GM19239 (cell line): ENCODE measurements around the gene TSPAN18.

Experiments used
- DNase-seq: peaks from one replicate; pipeline ENCODE4 v3.0.0; 2011; ENCODE audit warnings: low spot score; ENCODE audit not compliant: insufficient read length
- FAIRE-seq: peaks from 2 replicates; lab custom pipeline; 2011; peaks lifted over from hg19 to GRCh38; lab: Jason Lieb, UNC

TSPAN18 gene

GRCh38 chr11:44774731-44775130 lies 48.0 kb downstream of the TSPAN18 start:
- FAIRE-seq (no peak), DNase-seq (no peak)

- peak; percentile 40 for DNase-seq
- no peak for FAIRE-seq
These were observed 48.7 kb downstream of the TSPAN18 start for GRCh38 chr11:44775366-44775984.

- FAIRE-seq = no peak
These were observed 49.3 kb downstream of the TSPAN18 start for GRCh38 chr11:44775985-44776446.

GRCh38 chr11:44776551-44777208 lies 49.9 kb downstream of the TSPAN18 start:
- DNase-seq (no peak), FAIRE-seq (no peak)

More at GRCh38 chr11:44775985-44776446, 49.3 kb downstream of the TSPAN18 start:
- no peak for DNase-seq

- FAIRE-seq (no peak), DNase-seq (no peak)
These were observed 50.7 kb downstream of the TSPAN18 start for GRCh38 chr11:44777209-44778194.

GRCh38 chr11:44778195-44779100 lies 51.7 kb downstream of the TSPAN18 start:
- DNase-seq (no peak), FAIRE-seq (no peak)

GRCh38 chr11:44779736-44780520 lies 53.2 kb downstream of the TSPAN18 start:
- FAIRE-seq (no peak), DNase-seq (no peak)

GRCh38 chr11:44780940-44781631 lies 54.3 kb downstream of the TSPAN18 start:
- FAIRE-seq = no peak
- DNase-seq = no peak

- FAIRE-seq (no peak), DNase-seq (no peak)
These were observed 54.9 kb downstream of the TSPAN18 start for GRCh38 chr11:44781655-44782054.

GRCh38 chr11:44782478-44782877 lies 55.7 kb downstream of the TSPAN18 start:
- no peak for DNase-seq
- FAIRE-seq = no peak

- FAIRE-seq = no peak
These were observed 57.6 kb downstream of the TSPAN18 start for GRCh38 chr11:44784436-44784760.

GRCh38 chr11:44784851-44785250 lies 58.1 kb downstream of the TSPAN18 start:
- FAIRE-seq = no peak

More at GRCh38 chr11:44784436-44784760, 57.6 kb downstream of the TSPAN18 start:
- DNase-seq = no peak

GRCh38 chr11:44785856-44786607 lies 59.3 kb downstream of the TSPAN18 start:
- no peak for FAIRE-seq
- no peak for DNase-seq

More at GRCh38 chr11:44784851-44785250, 58.1 kb downstream of the TSPAN18 start:
- DNase-seq = no peak

- DNase-seq = no peak
These were observed 60.3 kb downstream of the TSPAN18 start for GRCh38 chr11:44787070-44787469.

GRCh38 chr11:44787981-44788380 lies 61.2 kb downstream of the TSPAN18 start:
- no peak for FAIRE-seq
- no peak for DNase-seq

More at GRCh38 chr11:44787070-44787469, 60.3 kb downstream of the TSPAN18 start:
- no peak for FAIRE-seq

- DNase-seq (no peak), FAIRE-seq (no peak)
These were observed 61.9 kb downstream of the TSPAN18 start for GRCh38 chr11:44788536-44789261.

GRCh38 chr11:44789496-44789895 lies 62.7 kb downstream of the TSPAN18 start:
- FAIRE-seq = no peak
- no peak for DNase-seq
